GM18907 (cell line): ENCODE results near the gene CD63.

Source experiments
- ATAC-seq: cut with Tn5 transposase; IDR thresholded peaks from one replicate; pipeline ENCODE4 v1.9.1; 2021; ENCODE audit warnings: mild to moderate bottlenecking, moderate library complexity; ENCODE audit not compliant: unreplicated experiment

CD63 gene

DNA sequence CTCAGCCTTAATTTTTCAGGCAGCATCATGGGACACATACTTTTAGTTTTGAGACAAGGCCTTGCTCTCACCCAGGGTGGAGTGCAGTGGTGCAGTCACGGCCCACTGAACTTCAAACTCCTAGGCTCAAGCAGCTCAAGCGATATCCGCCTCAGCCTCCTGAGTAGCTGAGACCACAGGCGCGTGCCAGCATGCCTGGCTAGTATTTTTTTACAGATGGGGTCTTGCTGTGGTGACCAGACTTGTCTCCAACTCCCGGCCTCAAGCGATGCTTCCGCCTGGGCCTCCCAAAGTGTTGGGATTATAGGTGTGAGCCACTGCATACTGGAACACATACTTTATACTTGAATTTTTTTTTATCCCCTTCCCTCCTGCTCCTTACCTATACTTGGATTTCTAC lies 5.9 kb downstream of the CD63 start:
- no peak for ATAC-seq

DNA sequence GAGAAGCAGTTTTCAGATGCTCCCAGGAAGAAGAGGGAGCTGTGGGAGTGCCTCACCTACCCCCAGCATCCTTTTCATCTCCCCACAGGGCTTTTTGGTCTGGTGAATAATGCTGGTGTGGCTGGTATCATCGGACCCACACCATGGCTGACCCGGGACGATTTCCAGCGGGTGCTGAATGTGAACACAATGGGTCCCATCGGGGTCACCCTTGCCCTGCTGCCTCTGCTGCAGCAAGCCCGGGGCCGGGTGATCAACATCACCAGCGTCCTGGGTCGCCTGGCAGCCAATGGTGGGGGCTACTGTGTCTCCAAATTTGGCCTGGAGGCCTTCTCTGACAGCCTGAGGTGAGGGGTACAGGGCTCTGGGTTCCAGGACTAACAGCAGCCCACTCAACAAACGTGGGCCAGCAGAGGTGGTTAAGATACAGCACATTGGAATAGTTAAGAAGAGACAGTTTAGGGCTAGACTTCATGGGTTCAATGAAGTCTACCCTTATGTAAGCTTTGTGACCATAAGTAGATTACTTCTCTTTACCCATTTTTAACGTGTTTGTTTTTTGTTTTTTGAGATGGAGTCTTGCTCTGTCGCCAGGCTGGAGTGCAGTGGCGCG lies 7.1 kb downstream of the CD63 start:
- ATAC-seq: no peak

DNA sequence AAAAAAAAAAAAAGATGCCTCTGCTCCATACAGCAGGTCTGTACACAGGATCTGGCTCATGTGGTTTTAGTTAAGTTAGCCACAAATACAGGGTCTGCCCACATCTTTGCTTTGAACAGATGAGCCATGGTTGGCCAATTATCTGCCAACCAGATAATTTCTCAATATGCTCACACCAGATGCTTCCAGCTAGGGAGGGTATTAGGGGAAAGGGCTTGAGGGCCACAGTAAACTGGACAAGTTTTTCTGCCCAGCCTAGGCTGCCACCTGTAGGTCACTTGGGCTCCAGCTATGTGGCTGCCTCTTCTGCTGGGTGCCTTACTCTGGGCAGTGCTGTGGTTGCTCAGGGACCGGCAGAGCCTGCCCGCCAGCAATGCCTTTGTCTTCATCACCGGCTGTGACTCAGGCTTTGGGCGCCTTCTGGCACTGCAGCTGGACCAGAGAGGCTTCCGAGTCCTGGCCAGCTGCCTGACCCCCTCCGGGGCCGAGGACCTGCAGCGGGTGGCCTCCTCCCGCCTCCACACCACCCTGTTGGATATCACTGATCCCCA lies 7.8 kb downstream of the CD63 start:
- ATAC-seq: no peak

DNA sequence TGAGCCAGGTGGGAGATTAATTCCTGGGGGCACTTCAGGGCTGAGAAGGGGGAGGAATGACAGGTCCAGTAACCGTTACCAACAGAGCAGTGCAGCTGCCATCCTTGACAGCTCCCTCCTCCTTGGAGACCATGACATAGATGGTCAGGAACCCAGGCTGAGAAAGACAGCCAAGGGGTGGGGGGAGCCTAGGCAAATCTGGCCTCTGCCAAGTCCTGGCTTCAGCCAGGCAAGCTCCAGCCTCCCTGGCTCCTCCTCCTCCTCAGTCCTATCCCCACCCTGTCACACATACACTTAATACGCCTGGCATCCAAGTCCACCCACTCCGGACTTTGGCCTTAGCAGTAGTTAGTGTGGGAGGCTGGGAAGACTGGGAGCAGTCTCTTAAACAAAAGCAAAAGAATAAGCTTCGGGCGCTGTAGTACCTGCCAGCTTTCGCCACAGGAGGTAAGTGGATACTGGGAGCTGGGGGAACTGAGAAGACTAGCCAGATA lies 8.7 kb downstream of the CD63 start, which contains the start of gene RDH5:
Gene RDH5, plus strand, starts transcription at position 323 of the 494 bp plus-strand sequence. CDS start 792 bp downstream, outside the sequence.
- ATAC-seq: no peak

DNA sequence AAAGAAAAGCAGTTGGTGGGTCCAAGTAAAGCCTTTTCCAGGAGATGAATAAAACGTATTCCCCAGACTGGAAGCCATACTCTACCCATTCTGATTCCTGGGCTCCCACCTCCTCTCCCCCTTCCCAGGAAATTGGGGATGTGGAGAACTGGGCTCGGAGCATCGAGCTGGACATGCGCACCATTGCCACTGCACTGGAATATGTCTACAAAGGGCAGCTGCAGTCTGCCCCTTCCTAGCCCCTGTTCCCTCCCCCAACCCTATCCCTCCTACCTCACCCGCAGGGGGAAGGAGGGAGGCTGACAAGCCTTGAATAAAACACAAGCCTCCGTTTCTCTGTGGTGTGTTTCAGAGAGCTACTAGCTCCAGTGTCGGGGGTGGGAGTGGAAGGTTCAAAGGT lies 9.4 kb downstream of the CD63 start:
- no peak for ATAC-seq

DNA sequence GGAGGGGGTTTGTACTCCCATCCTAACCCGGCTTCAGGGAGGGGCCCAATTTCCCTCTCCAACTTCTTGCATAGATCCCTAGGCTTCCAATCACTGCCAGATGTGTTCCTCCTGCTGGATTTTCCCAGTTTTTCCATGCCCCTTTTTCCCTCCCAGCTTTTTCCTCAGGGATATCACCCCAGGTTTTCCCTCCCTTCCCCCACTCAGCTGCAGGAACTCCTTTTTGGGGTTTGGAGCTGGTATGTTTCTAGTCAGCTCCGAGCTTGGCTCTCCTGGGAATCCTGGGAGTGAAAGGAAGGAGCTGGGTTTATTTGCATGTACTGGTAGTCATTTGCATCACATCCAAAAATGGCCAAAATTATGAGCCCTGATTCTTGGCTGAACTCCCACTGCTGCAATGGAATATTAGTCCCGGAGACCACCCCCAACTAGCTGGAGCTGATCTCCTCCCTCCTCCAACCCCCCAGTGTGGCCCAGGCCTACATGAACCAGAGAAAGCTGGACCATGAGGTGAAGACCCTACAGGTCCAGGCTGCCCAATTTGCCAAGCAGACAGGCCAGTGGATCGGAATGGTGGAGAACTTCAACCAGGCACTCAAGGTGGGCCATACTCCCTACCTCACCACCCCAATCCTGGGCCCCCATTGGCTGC lies 10.1 kb downstream of the CD63 start:
- no peak for ATAC-seq

DNA sequence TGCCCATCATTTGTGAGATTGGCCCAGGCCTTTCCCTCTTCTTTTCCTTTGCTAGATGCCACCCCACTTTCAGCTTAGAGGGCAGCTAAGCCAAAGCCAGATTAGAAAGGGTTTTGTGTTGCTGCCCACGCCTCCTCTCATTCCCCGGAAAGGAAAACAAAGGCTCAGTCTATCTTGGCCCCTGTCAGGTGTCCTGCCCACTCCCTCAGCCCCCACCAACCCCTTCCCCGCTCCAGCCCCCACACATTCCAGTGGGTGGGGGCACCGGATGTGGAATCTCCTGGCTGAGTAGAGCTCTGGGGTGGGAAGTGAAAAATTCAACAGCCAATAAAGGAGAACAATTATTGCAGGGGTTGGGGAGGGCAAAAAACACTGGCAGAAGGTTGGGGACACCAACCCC lies 10.8 kb downstream of the CD63 start:
- no peak for ATAC-seq

DNA sequence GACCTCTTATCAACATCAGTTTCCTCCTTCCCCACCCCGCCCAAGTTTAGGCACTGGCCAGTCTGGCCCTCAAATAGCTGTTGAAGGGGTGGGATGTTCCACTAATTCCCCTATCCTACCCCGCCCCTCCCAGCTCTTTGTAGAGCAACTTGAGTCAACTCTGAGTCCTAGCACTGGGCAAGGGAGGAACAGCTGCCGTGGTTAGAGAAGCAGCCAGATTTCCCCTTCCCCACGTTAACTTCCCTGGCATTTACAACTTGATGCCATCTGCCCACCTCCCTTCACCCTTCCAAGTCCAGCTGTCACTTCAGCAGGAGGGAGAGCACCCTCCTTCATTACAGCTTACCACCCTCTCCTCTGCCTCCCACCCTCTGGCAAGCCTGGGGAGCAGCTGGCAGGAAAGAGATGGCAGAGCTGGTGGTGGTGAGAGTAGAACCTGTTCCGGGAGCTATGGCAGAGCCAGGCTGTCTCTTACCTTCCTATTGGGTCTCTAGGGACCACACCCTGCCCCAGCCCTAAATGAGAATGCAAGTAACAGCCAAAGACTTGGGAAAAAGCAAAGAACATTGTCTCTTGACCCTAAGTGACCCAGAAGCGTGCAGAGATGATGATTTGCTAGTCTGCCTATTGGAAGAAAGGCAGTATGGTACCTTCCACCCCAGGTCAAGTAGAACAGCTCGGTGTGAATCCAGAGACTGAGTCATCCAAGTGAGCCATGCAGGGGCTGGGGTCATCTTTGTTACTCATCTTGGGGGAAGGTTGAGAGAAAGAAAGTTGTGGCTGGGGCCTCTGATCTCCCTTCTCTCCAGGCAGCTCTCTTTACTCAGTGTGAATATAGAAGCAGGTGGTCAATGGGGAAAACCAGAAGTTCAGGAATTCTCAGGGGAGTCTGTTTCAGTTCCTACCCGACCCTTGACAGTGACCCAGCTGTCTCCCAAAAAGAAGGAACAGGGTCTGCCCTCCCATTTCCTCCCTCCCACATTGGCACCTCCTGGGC lies 11.5 kb downstream of the CD63 start:
- ATAC-seq: no peak

DNA sequence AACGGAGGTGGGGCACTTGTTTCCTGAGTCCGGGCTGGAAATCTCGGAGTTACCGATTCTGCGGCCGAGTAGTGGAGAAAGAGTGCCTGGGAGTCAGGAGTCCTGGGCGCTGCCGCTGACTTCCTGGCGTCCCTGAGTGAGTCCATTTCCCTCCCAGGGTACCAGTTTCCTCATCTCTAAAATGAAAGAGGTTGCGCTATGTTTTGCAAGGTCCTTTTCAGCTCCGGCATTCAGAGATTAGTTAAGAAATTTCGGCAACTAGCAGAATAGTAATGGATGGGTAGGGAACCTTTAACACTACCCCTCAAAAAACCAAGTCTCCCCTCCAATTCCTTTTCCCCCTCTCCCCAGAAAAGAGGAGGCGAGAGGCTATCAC lies 12.2 kb downstream of the CD63 start:
- peak; percentile 32 for ATAC-seq

DNA sequence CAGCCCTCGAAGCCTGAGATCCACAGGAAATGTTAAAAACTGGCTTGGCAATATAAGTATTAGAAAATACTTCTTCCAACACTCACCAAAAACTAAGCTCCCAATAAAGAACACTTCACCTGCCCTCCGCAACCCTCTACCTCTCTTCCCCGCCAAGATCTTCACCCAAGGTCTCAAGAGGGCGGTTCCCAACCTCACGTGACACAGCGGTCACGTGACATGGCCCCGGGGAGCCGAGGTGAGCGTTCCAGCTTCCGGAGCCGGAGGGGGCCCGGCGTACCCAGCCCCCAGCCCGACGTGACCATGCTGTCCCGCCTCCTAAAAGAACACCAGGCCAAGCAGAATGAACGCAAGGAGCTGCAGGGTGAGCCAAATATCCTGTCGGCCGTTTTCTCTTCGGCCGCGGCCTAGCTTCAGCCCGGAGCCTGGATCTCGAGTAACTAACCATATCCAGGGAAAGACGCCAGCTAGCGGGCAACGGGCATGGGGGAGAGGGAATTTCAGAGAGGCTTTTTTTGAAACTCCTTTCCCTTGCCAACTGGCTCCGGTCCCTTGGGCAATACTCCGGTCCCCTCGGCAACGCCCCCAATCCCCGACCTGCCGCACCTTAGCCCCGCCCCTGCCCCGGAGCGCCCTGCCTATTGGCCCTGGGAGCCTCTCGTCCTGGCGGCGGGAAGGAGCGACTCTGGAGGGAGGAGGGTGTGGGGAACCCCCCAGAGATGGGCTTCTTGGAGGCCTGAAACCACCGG lies 12.8 kb downstream of the CD63 start, which contains the start of gene BLOC1S1:
Gene BLOC1S1, plus strand, starts transcription at position 214 of the 749 bp plus-strand sequence. Its CDS starts 6 bp downstream, at position 220.
- ATAC-seq: peak; percentile 90

DNA sequence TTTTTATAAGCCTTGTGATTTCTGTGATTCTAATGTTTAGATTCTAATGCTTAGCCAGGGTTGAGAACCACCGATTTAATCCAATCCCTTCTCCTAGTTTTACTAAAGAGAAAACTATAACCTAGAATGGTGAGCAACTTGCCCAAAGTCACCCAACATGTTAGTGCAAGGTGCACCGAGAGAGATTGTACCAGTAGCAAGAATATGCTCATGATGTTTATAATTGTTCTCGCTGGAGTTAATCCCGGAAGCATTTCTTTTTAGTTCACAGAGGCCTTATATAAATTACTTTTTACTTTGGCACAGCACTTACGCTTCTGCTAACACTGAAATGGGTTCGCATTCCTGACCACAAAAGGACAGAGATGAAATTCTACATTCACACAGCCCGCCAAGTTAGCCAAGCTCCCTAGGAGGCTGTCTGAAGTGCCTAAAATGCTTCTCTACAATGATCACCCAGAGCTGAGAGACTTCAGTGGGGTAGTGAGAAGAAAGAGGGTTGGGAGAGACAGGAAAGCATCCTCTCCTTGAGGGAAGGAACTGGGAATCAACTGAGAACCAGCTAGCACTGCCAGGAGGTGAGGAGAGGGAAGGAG lies 13.5 kb downstream of the CD63 start:
- peak; percentile 0 for ATAC-seq

DNA sequence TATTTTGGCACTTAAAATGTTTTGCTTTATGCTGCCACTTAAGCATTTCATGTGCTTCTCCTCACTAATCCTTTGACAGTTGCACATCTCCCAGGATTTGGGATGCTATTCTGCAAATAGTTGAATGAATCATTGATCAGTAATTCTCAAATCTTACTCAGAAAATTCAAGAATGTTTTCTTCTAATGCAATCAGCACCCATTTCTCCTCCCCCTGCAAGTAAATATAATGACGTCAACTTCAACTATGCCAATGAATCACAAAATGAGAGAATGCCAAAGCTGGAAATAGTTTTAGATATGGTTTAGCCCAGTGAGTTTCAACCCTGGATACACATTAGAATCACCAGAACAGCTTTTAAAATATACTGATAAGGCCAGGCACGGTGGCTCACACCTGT lies 15.1 kb downstream of the CD63 start:
- ATAC-seq: no peak

DNA sequence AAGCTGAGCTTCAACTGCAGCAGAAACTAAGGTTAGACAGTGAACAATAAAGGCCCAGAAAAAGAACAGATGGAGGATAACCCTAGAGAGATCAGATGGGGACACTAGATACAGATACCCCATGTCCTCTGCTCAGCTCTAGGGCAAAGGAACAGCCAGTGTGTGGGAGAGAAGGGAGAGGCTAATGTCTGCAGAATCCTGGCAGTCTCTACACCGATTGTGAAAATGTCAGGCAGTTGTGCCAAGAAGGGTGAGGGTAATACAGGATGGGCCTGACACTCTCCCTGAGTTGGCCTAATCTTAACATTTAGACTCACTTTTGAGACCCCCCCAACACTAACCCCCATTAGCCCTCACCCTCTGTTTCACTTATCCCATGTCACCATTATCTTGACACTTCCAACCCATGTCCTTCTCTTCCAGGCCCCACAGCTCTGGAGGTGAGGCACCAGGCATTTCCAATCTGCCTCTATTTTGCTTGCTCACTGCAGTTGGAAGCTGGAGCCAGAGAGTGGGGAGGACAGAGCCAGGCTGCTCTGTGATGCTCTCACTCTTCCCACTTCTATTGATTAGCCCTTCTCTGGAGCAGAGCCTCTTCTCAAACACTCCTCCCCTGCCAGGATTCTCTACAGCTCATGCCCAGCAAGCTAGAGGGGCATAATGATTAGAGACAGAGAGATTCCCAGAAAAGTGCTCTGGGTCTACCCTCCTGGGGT lies 16.0 kb downstream of the CD63 start:
- ATAC-seq: no peak

DNA sequence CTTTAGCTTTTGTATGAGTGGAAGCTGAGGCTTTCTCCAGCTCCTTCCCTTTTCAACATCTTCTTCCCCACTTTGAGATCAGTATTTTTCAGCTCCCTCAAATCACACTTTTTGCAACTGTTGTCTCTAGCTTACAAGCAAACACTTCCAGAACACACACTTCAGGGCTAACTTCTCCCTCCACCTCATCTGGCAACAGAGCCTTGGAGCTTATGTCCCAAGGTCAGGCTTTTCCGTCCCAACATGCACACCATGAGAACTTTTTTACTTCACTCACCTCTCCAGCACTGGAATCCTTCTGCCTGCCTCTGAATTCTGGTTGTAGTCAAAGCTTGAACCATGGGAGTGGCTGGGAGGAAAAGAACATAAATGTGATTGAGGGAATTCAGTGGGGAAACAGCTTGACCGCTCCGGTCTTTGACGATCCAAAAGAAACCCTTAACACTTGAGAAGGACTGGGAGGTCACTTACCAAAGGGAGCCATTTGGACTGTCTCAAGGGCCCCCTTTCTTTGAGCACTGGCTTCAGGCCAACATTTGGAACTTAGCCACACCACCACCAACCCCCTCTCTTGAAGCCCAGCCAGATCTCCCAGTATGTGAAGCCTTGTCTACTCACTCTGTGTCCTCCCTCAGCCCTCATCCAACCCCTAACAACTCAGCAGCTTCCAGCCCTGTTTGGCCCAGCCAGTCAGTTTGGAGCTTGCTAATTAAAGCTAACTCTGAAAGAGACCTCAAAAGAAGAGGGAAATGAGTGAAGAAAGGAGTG lies 16.8 kb downstream of the CD63 start:
- ATAC-seq: no peak

DNA sequence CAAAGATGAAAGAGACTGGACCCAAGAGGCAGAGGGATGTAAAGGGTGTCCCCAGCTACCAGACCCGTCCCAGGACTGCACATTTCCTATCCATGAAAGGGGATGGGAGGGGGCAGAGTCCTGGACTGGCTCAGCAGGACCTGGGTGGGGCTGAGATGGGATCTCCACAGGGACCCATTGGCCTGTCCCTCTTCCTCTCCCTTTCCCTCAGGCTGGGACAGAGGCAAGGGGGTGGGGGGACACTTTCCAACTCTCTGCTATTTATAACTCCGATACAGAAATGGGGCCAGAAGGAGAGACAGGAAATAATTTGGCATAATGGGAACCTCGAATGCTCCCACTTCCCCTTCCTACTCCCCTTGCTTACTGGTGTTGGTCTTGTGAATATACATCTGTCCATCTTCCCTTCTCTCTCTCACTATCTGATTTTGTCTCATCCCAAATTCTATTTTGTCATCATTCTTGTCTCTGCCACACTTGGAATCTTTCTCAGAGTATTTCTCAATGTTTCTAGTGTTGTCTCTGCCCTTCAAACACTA lies 20.0 kb downstream of the CD63 start:
- no peak for ATAC-seq

DNA sequence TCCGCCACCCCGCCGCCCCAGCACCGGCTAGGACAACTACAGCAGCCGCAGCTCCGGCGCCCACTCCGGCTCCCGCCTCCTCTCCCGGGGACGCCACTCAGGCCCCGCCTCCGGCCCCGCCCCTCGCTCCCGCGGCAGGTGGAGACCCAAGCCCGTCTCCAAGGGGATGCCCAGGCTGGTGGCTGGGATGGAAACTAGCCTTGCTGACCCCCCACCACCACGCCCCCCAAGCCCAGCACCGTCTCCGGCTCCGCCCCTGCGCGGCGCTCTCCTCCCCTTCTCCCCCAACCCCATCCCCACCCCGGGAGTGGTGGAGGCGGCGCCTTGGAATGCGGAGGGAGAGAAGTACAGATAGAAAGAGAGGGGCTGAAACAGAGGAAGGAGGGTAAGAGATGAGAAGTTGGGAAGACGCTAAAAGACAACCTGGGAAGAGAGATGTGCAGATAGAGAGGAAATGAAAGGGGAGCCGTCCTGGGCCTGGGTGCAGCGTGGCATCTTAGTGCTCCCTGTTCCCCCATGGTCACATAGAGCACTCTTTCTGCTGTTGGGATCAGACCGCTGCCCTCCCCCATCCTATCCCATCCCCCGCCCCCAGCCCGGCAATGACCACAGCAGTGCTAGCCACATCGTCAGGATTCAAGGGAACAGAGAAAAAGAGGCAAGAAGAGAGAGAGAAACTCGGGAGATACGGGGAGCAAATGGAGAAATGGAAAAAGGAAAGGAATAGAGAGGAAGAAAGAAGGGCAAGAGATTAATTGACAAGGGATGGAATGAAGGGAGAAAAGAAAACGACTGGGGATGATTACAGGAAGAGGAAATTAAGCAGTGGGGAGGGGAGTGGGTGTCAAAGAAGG lies 20.7 kb downstream of the CD63 start, which contains the start of gene ITGA7:
Gene ITGA7, minus strand, starts transcription at position 64 of the 854 bp plus-strand sequence. CDS start 222 bp downstream, outside the sequence.
- ATAC-seq: peak; percentile 69

DNA sequence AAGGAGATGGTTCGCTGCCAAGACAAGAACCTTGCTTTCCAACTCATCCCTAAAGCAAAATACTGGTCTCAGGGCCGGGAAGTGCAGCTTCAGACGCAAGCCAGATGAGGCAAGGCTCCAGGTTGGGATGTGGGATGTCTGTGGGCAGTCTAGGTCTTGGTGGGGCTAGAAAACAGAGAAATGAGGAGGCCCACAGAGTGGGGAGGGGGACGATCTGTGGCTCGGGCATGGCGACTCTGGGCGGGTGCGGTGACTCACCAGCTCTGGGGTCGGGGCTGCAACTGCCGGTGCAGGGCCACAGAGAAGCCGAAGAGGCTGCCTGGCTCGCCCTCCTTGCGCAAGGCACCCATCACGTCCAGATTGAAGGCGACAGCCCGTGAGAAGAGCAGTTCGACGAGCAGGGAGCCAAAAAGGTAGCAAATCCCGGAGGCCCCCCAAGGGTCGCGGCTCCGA lies 21.6 kb downstream of the CD63 start:
- ATAC-seq: no peak
